ENCODE results near the gene GNA15. TPM values are rescaled to one million over a fixed set of nuclear protein-coding genes. Genes with fewer than 3 reads are reported as not detected.

GNA15 gene
- total RNA-seq, 1 donor from 2014 or later: 134 TPM

- Mint-ChIP-seq H3K4me1 (no peaks in the 10 kb centered on the region), H3K27me3 (no peaks in the 10 kb centered on the region), H3K36me3 (ENCODE audit: low read depth) (peaks cover 11% of the 10 kb centered on the region), H3K4me3 (no peak overlapping the region), H3K9me3 (no peaks in the 10 kb centered on the region), H3K27ac (no peak overlapping the region)
- intact Hi-C loops (cut with micrococcal nuclease): no loop called here
- no peak for DNase-seq
Observed at GRCh38 chr19:3211191-3211590, 75.4 kb downstream of the GNA15 start.

GRCh38 chr19:3213159-3213558 is 77.3 kb downstream of the GNA15 start:
- H3K27me3 Mint-ChIP-seq: no peaks in the 10 kb centered on the region
- no peak overlapping the region for H3K4me3 Mint-ChIP-seq
- intact Hi-C loops (cut with micrococcal nuclease): no loop called here
- H3K36me3 Mint-ChIP-seq (ENCODE audit: low read depth): peaks cover 11% of the 10 kb centered on the region
- H3K9me3 Mint-ChIP-seq: no peaks in the 10 kb centered on the region
- no peaks in the 10 kb centered on the region for H3K4me1 Mint-ChIP-seq
- no peak overlapping the region for H3K27ac Mint-ChIP-seq
- DNase-seq: no peak

Other genes with a start within 250 kb of the GNA15 start
- gene ZNF57, start 235.1 kb upstream of the GNA15 start, total RNA-seq: 2.6 and 2.8 TPM in 2 replicates
- 4.8 and 5.8 TPM in 2 replicates for gene ZNF77, start 191.1 kb upstream of the GNA15 start, total RNA-seq
- gene TLE6, start 158.5 kb upstream of the GNA15 start, total RNA-seq: 1.1 and 1.3 TPM in 2 replicates
- gene TLE2, start 106.8 kb upstream of the GNA15 start, total RNA-seq: 1.4 and 2.3 TPM in 2 replicates
- gene TLE5, start 73.5 kb upstream of the GNA15 start, total RNA-seq: 380 and 392 TPM in 2 replicates
- gene GNA11, start 41.7 kb upstream of the GNA15 start, total RNA-seq: 7.4 and 10.1 TPM in 2 replicates
- gene S1PR4, start 42.7 kb downstream of the GNA15 start, total RNA-seq: 41.8 and 43.7 TPM in 2 replicates
- gene NCLN, start 49.9 kb downstream of the GNA15 start, total RNA-seq: 114 and 116 TPM in 2 replicates
- 0.12 and 0.19 TPM in 2 replicates for gene CELF5, start 88.6 kb downstream of the GNA15 start, total RNA-seq
- 16.9 and 19.8 TPM in 2 replicates for gene NFIC, start 230.6 kb downstream of the GNA15 start, total RNA-seq

All from activated CD4-positive, alpha-beta T cell treated with anti-CD3 and anti-CD28 coated beads, Interleukin-2, amount 10 ng/mL, durations not matched to agents 24 days and 14 days (primary cell).